Activated CD4-positive, alpha-beta T cell treated with anti-CD3 and anti-CD28 coated beads, Interleukin-2, amount 50 U/mL, for 16 hours (primary cell): ENCODE results near the gene EBNA1BP2.
"Not testable (repeated sequence)": the region's sequence is repeated elsewhere in the genome, so short reads cannot be mapped to it uniquely, and the experiment has no call there.

Source experiments
- DNase-seq: peaks from one replicate; pipeline ENCODE4 v3.0.0-alpha.2; 2020

EBNA1BP2 gene

GRCh38 chr1:43171876-43172526 lies at the start of gene EBNA1BP2, which contains the start of gene CFAP57:
Gene EBNA1BP2 (minus strand): TSS chr1:43172290. CDS start chr1:43172118, 172 bp downstream.
Gene CFAP57 (plus strand): TSS chr1:43172330. CDS start chr1:43172754, 424 bp downstream.
- DNase-seq: peak; percentile 94

- DNase-seq: no peak
Measured at GRCh38 chr1:43221797-43222196, 49.7 kb upstream of the EBNA1BP2 start.

DNA sequence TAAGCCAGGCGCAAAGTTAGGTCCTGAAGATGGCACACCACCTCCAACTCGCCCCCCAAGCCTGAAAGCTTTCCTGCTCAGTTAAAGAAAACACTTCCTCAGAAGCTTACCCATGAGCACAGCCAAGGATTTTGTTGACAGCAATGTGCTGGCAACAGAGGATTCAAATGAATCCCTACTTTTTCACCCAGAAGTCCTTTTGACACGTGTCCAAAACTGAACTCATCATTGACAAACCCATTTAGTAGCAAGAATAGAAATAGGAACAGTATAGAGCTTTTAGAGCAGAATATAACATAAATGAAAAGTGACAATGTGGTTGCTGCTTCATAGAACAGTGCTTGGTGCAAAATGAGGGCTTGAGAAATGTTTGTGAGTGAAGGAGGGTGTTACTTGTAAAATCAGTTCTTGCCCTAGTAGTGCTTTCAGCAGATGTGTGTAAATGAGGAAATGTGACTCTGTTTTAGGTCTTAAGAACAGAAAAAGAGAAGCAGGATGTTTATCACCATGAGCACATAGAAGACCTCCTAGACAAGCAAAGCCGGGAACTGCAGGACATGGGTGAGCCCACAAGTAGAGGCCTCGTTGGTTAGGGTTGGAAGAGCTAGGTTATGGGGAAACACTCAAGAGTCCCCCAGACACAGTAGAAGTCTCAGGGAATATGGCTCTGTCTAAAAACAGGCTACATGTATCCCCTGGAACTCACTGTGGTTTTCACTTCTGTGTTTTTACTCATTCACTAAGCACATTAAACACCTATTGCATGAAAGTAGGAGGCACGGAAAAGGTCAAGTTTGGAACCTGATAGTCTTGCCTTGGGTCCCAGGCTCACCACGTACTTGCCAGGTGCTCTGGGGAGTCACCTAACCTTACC lies 49.1 kb upstream of the EBNA1BP2 start:
- no peak for DNase-seq

GRCh38 chr1:43217747-43218146 lies 45.7 kb upstream of the EBNA1BP2 start:
- DNase-seq: no peak

GRCh38 chr1:43214501-43215444 lies 42.7 kb upstream of the EBNA1BP2 start:
- DNase-seq: no peak

DNA sequence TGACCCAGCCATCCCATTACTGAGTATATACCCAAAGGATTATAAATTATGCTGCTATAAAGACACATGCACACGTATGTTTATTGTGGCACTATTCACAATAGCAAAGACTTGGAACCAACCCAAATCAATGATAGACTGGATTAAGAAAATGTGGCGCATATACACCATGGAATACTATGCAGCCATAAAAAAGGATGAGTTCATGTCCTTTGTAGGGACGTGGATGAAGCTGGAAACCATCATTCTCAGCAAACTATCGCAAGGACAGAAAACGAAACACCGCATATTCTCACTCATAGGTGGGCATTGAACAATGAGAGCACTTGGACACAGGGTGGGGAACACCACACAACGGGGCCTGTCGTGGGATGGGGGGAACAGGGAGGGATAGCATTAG lies 36.2 kb upstream of the EBNA1BP2 start:
- DNase-seq: not testable (repeated sequence)

DNA sequence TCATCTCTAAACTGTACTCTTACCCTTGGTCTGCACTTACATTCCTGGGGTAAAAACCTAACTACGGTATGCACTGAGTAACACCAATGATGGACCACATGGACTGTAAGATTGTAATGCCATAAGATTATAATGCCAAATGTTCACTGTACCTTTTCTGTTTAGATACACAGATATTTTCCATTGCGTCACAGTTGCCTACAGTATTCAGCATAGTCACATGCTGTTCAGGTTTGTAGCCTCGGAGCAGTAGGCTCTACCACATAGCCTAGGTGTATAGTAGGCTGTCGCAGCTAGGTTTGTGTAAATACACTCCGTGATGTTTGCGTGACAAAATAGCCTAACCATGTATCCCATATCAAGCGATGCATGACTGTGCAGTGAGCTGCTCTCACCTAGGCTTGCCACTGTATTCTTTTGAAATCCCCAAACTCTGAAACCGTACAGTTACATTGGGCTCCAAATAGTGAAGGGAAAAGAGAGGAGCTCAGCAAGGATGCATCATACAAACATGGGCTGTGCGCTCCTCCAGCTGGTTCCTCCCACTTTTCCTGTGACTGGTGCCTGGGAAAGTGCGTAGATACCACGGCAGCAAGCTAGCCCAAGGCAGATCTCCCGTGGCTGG lies 35.3 kb upstream of the EBNA1BP2 start:
- no peak for DNase-seq

DNA sequence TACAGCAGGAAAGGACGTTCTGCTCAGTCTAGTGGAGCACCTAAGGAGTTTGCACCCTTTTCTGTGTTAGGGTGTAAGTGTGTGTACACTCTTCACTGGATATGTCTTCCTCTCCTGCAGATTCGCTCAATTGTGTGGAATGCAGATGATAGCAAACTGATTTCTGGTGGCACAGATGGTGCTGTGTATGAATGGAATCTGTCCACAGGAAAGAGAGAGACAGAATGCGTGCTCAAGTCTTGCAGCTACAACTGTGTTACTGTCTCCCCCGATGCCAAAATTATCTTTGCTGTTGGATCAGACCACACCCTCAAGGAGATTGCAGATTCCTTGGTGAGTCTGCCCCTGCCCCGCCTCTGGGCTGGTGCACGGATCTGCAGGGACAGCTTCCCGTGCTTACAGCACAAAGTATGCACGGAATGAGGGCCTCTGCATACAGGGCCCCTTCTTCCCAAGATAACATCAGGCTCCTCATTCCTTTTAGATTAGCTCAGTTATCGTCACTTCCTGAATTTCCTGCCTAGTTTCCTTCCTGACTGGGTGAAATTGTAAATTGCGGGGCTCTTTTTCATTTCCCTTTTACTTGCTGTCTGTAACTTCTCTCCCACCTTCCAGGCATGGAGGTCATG lies 34.6 kb upstream of the EBNA1BP2 start:
- DNase-seq: no peak

GRCh38 chr1:43205671-43206070 lies 33.6 kb upstream of the EBNA1BP2 start:
- DNase-seq: no peak

DNA sequence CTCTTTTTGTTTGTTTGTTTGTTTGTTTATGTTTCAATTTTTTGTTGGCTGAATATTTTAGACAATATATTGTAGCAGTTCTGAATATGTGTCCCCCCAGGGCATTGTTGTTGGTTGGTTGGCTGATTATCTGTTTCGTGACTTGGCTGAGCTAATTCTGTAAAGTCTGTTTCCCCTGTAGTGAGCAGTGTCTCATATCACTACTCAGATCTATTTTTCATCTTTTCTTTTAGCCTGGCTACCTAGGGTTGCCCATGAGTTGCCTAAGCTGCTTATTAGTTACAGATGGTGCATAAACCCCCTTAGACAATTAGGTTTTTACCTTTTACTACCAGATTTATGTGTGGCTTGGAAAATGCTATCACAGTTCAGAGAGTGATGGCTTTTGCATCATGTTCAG lies 32.3 kb upstream of the EBNA1BP2 start:
- peak; percentile 26 for DNase-seq

- no peak for DNase-seq
Measured at GRCh38 chr1:43203859-43204258, 31.8 kb upstream of the EBNA1BP2 start.

DNA sequence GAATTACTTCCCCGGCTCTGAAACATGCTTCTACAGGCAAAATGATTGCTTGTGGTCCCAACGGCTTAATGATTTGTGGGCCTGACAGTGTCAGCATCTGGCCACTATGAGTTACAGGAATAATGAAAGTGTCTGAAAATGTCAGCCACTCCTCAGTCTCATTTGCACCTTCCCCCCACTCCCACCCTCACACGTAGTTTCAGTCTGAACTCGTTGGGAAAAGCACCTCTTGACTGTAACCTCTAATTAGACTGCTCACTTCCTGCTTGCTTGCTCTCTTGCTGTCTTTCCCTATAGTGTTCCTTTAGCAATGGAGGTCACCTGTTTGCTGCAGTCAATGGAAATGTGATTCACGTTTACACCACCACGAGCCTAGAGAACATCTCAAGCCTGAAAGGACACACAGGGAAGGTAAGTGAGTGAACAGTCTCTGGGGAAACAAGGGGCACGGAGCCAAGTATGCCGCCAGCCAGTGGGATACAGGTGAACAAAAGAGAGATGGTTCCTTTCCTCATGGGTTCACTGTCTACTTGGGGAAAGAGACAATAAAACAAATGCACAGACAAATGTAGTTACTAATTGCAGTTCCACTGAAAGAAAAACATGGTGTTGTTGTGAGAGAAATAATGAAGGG lies 27.1 kb upstream of the EBNA1BP2 start:
- no peak for DNase-seq

- DNase-seq: no peak
Measured at GRCh38 chr1:43197343-43198127, 25.4 kb upstream of the EBNA1BP2 start.

- no peak for DNase-seq
Measured at GRCh38 chr1:43194509-43194908, 22.4 kb upstream of the EBNA1BP2 start.

- no peak for DNase-seq
Measured at GRCh38 chr1:43188106-43188505, 16.0 kb upstream of the EBNA1BP2 start.

DNA sequence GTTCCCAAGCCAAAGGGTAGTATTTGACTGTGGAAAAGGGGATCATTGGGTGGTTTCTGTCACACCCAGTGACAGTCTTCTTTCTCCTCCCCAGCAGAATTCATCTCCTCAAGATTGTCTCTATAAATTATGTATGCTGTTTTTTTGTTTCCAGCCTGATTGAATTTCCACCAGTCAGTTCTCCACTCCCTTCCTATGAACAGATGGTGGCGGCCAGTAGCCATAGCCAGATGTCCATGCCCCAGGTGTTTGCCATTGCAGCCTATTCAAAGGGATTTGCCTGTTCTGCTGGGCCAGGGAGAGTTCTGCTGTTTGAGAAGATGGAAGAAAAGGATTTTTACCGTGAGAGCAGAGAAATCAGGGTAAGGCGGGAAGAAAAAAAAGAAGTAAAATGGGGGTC lies 12.9 kb upstream of the EBNA1BP2 start:
- no peak for DNase-seq

DNA sequence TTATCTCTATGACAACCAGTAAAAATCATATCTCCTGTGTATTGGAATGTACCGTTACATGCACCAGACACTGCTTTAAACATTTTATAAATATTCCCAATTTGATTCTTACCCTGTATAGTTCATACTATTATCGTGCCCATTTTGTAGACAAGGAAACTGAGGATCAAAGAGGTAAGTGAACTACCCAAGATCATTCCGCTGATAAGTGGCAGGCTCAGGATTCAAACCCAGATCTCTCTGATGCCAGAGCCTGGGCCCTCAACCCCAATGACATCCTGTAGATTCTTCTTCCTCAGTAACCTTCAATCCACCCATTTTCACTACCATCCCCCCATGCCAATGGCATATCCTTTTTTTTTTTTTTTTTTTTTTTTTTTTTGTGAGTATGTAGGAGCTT lies 12.3 kb upstream of the EBNA1BP2 start:
- DNase-seq: no peak

GRCh38 chr1:43177691-43178090 lies 5.6 kb upstream of the EBNA1BP2 start:
- no peak for DNase-seq

DNA sequence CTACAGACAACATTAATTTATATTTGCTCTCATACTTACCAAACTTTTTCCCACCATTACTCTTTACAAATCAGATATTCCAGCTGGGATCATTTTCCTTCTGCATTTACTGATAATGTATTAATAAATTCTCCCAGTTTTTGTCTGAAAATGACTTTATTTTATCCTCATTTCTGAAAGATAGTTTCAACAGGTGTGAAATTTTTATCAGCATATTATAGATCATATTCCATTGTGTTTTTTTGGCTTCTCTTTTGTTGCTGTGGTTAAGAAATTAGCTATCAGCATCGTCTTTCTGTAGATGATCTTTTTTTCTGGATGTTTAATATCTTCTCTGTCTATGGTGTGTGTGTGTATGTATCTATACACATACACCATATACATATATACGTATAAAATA lies 2.8 kb upstream of the EBNA1BP2 start:
- DNase-seq: no peak

DNA sequence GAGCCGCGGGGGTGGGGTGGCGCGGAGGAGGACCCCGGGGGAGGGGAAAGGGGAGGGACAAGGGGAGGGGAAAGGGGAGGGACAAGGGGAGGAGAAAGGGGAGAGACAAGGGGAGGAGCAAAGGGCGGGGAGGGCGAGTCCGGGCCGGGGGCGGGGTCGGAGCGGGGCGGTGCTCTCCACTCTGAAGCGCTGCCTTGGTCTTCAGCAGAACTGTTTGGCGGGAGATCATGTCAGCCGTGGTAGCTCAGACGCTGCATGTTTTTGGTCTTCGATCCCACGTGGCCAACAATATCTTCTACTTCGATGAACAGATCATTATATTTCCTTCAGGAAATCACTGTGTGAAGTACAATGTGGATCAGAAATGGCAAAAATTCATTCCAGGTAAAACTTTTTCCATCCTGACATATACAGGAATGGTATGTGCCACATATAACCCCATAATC lies 460 bp upstream of the EBNA1BP2 start:
- DNase-seq: peak; percentile 88
